OCI-LY7 (cell line): ENCODE measurements around the gene GAREM1.

Experiments
- CTCF ChIP-seq: fragments of 200-600 bp; sonication (generic); conservative IDR thresholded peaks from 2 replicates; pipeline ENCODE4 v1.5.1; 2014; ENCODE audit warnings: mild to moderate bottlenecking, antibody characterized with exemption, low read length, moderate library complexity, mixed read lengths
- EZH2phosphoT487 ChIP-seq: fragments of 200-600 bp; sonication (generic); IDR thresholded peaks from 2 replicates; pipeline ENCODE4 v1.6.1; 2018; ENCODE audit warnings: low read depth, borderline replicate concordance, mild to moderate bottlenecking, mixed run types, antibody characterized with exemption, low read length, moderate library complexity, mixed read lengths

GRCh38 chr18:32478807-32479206 is 8.1 kb upstream of the GAREM1 start:
- no peak for TF ChIP-seq CTCF
- TF ChIP-seq EZH2phosphoT487, result no peak
